Stomach (tissue), 4 donors: ENCODE data around the gene ACCS.

Source experiments
- EP300 ChIP-seq: sonication (generic); formaldehyde crosslinking; IDR thresholded peaks from one replicate; pipeline ENCODE4 v1.6.1; 2017; ENCODE audit warnings: antibody characterized with exemption
- POLR2A ChIP-seq, 4 donors: fragments of 450-650 bp; IDR thresholded peaks; one replicate each; pipeline ENCODE4 v1.6.1; 2016; ENCODE audit warnings: antibody characterized with exemption in 4 of 4, control low read depth in 2 of 4, mild to moderate bottlenecking in 1 of 4, moderate library complexity in 1 of 4
- POLR2AphosphoS5 ChIP-seq, 3 donors: sonication (generic); formaldehyde crosslinking; IDR thresholded peaks; one replicate each; pipeline ENCODE4 v1.6.1; 2016; ENCODE audit warnings: antibody characterized with exemption in 3 of 3
- TF ChIP-seq, protein P1 (sequence below), 7 experiments: fragments of 450-650 bp in 4 of 7; fragments of 200-600 bp in 3 of 7; sonication (generic) in 3 of 7; IDR thresholded peaks; one replicate each; pipeline ENCODE4 v1.5.1; 2016 to 2019; ENCODE audit warnings: antibody characterized with exemption in 7 of 7, control low read depth in 2 of 7, mild to moderate bottlenecking in 1 of 7

DNA sequence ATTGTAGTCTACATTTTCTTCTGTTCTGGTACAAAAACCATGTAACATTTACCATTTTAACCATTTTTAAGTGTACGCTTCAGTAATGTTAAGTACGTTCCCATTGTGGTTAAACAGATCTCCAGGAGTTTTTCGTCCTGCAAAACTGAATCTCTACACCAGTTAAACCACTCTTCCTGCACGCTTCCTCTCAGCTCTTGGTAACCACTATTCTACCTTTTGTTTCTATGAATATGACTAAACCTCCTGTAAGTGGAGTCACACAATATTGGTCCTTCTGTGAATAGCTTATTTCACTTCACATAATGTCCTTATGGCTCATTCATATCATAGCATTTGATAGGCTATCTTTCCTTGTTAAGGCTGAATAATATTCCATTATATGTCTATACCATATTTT is 22.3 kb downstream of the ACCS start:
- TF ChIP-seq, protein P1, sequence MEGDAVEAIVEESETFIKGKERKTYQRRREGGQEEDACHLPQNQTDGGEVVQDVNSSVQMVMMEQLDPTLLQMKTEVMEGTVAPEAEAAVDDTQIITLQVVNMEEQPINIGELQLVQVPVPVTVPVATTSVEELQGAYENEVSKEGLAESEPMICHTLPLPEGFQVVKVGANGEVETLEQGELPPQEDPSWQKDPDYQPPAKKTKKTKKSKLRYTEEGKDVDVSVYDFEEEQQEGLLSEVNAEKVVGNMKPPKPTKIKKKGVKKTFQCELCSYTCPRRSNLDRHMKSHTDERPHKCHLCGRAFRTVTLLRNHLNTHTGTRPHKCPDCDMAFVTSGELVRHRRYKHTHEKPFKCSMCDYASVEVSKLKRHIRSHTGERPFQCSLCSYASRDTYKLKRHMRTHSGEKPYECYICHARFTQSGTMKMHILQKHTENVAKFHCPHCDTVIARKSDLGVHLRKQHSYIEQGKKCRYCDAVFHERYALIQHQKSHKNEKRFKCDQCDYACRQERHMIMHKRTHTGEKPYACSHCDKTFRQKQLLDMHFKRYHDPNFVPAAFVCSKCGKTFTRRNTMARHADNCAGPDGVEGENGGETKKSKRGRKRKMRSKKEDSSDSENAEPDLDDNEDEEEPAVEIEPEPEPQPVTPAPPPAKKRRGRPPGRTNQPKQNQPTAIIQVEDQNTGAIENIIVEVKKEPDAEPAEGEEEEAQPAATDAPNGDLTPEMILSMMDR (IDR thresholded peaks at IDR 0.05): no peak
- TF ChIP-seq POLR2A (IDR thresholded peaks at IDR 0.05): no peak
- TF ChIP-seq EP300: no peak
- no peak for TF ChIP-seq POLR2AphosphoS5 (IDR thresholded peaks at IDR 0.05)
